ENCODE measurements around the gene IL1RAPL2. TPM values are rescaled to one million over a fixed set of nuclear protein-coding genes. Genes with fewer than 3 reads are reported as not detected.
"Not testable (repeated sequence)": the region's sequence is repeated elsewhere in the genome, so short reads cannot be mapped to it uniquely, and the experiment has no call there.

IL1RAPL2 gene
- total RNA-seq, 1 experiment from 2014 or later: not detected

DNA sequence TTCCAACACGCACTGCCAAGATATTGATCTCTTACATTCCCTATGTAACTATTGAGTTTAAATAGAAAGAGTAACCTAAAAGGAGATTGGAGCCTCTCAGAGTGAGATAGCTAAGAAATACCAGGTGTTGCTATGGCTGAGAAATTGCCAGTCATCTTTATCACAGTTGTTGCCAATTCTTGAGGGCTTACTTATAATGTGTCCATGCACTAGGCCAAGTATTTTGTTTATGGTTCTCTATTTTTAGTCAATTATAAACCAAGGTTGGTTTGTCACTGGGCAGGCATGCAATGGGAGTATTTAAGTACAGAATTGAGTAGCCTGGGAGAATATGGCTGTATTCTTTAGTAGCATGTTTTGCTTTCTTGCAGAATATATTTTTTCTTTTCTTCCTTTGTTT lies 452.9 kb downstream of the IL1RAPL2 start:
- DNase-seq (ENCODE audit: low read depth): no peak

DNA sequence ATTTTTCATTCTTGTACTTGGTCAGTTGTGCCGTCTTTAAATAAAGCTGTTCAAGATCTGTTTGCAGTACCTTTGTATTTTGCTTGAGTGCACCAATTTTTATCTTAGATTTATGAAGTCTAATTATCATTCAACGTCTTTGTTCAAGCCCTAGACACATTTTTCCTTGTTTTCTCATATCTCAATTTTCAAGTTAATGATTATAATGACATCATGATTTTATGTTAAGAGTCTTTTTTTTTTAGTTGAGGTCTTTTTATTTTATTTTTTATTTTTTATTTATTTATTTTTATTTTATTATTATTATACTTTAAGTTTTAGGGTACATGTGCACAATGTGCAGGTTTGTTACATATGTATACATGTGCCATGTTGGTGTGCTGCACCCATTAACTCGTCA lies 463.0 kb downstream of the IL1RAPL2 start:
- DNase-seq (ENCODE audit: low read depth): not testable (repeated sequence)

- no peak for DNase-seq (ENCODE audit: low read depth)
These were observed 472.8 kb downstream of the IL1RAPL2 start for GRCh38 chrX:105038672-105039328.

- no peak for DNase-seq (ENCODE audit: low read depth)
These were observed 484.9 kb downstream of the IL1RAPL2 start for GRCh38 chrX:105050921-105051320.

GRCh38 chrX:105051364-105051763 lies 485.4 kb downstream of the IL1RAPL2 start:
- DNase-seq (ENCODE audit: low read depth): no peak

DNA sequence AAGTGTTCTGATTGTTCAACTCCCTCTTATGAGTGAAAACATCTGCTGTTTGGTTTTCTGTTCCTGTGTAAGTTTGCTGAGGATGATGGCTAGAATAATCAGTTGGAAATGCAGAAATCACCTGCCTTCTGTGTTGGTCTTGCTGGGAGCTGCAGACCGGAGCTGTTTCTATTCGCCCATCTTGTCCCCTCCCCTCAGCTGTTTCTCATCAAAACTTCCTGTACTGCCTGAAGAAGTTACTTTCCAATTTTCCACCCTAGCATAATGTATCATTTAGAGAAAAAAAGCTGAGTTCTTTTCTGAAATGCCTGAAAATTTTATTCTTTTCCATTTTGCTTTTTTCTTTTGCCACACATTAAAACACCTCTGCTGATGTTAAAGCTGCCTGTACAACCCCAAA lies 486.9 kb downstream of the IL1RAPL2 start:
- no peak for DNase-seq (ENCODE audit: low read depth)

DNA sequence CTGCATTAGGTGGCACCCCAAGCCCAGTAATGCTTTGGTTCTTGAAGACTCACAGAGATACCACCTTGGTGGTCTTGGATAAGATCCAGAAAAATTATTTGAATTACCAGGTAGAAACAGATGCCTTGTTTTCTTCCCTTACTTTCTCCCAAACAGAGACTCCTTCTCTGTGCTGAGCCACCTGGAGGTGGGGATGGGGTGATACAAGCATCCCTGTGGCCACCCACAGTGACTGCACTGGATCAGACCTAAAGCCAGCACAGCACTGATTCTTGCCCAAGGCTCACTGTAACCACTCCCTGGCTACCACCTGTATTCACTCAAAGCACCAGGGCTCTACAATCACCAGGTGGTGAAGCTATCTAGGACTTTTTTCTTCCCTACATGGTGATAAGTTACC lies 497.7 kb downstream of the IL1RAPL2 start:
- DNase-seq (ENCODE audit: low read depth): no peak

GRCh38 chrX:105098201-105098600 lies 532.2 kb downstream of the IL1RAPL2 start:
- no peak for DNase-seq (ENCODE audit: low read depth)

DNA sequence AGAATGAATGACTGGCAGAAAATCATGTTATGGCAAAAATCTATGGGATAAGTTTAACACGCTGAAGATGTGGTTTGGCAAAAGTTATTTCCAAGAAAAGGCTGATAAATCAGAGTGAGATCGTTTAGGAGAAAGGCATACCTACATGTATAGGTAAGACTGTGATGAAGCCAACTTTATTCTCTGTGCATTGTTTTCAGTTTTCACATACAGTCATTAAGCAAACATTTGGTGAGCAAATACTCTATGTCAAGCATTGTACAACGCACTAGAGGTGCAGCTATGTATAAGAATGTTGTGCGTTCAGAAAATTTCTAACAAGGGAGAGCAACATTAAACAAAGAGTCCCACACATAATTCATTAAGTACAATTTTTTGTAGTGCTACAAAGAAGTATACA lies 532.8 kb downstream of the IL1RAPL2 start:
- no peak for DNase-seq (ENCODE audit: low read depth)

DNA sequence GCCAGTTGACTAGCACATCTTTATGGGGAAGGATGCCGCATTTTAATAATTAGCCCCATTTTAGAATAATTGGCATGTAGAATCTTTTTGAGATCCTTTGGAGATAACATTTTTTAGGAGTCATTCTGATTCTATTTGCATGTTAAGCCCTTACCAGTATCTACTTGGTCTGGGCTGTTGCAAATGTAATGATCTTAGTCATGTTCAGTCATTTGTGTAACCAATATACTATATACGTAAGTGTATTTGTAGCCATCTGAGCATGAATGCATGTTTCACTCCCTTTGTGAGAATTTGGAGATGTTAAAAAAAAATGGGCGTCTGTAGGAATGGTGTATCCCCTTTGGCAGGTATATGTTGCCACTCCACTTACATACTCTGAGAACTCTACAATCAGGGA lies 535.4 kb downstream of the IL1RAPL2 start:
- DNase-seq (ENCODE audit: low read depth): no peak

DNA sequence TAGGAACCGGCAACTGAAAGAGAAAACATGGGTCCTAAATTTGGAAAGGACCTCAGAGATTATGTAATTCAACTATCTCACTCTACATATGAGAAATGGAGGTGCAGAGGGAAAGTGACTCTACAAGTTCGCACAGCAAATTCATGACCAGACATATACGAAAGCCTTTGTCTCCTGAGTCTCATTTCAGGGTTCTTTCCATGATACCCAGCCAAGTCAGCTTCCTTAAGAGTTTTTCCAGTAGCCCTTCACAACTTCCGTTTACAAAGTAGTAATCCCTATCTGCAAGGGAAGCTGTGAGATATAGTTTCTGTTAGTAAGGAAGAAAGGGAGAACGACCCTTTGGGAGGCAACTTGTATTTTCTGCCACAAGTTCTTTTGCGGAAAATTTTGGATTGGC lies 543.9 kb downstream of the IL1RAPL2 start:
- no peak for DNase-seq (ENCODE audit: low read depth)

DNA sequence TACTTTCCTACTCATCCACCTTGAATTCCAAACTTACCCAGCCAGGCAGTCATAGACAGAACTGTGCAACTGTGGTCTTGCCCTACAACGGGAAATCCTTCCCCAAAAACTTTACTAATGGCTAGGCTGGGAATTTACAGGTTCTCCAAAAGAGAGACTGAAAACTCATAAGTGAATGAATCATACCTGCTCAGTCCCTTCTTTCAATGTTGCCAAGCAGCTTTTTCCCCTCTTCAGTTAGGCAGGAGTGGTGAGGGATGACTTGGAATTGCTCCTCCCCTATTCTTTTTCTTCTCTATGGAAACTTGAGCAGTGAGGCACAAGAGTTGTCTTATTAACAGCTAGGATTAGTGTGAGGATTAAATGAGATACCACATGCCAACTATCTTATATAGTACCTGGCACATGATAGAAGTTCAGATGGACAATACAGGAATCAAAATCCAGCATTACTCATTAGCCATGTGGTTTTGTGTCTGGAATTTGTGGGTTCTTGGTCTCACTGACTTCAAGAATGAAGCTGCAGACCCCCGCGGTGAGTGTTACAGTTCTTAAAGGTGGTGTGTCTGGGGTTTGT lies 548.6 kb downstream of the IL1RAPL2 start:
- no peak for DNase-seq (ENCODE audit: low read depth)

DNA sequence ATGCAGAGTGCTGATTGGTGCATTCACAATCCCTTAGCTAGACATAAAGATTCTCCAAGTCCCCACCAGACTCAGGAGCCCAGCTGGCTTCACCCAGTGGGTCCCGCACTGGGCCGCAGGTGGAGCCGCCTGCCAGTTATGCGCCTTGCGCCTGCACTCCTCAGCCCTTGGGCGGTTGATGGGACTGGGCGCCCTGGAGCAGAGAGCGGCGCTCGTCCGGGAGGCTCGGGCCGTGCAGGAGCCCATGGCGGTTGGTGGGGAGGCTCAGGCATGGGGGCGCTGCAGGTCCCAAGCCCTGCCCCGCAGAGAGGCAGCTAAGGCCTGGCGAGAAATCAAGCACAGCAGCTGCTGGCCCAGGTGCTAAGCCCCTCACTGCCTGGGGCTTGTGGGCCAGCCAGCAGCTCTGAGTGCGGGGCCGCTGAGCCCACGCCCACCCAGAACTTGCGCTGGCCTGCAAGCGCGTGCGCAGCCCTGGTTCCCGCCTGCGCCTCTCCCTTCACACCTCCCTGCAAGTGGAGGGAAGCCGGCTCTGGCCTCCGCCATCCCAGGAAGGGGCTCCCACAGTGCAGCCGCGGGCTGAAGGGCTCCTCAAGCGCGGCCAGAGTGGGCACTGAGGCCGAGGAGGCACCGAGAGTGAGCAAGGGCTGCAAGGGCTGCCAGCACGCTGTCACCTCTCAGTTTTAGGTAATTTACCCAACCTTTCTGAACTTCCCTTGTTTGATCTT lies 549.8 kb downstream of the IL1RAPL2 start:
- not testable (repeated sequence) for DNase-seq (ENCODE audit: low read depth)

DNA sequence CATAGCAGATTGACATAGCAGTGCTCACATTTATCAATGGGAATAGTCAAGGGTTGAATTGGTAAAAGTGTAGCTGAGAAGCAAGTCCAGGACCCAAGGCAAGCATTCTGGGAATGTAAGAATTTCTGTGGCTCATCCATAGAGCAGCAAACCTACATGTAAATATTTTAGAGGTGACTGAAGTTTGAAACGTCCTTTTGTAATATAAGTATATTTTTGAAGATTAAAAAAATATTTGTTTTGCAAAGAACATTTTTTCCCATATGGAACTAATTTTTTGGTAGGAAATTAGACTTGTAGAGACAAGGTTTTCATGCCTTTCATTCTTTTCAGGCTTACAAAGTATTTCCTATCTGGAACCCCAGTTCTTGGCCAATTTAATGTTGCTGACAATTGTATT lies 550.5 kb downstream of the IL1RAPL2 start:
- no peak for DNase-seq (ENCODE audit: low read depth)

DNA sequence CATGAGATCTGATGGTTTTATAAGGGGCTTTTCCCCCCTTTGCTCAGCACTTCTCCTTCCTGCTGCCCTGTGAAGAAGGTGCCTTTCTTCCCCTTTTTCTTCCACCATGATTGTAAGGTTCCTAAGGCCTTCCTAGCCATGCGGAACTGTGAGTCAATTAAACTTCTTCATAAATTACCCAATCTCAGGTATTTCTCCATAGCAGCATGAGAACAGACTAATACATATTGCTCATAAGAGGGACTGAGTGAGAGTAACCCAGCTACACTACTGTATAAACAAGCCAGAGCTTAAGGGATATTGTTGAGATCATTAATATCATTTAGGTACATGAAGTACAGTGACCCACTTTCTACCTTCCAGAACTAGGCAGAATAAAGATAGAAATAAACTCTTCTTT lies 551.6 kb downstream of the IL1RAPL2 start:
- no peak for DNase-seq (ENCODE audit: low read depth)

DNA sequence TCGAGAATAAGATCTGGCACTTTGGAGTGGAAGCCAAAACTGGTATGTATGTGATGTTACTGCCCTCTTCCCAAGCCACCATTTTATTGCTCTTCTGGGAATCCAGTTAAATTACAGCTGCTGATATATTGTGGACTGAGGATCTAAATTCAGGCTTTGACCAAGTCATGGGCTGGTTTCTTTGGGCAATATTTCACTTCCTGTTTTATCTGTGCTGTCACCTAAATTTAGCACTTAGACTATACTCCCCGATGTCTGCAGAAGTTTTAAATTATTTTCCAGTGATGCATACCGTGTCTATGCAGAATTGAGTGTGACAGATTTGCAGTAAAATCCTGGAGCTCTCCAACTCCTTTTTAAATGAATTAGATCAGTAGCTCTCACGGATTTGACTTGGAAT lies 554.5 kb downstream of the IL1RAPL2 start:
- DNase-seq (ENCODE audit: low read depth): no peak

DNA sequence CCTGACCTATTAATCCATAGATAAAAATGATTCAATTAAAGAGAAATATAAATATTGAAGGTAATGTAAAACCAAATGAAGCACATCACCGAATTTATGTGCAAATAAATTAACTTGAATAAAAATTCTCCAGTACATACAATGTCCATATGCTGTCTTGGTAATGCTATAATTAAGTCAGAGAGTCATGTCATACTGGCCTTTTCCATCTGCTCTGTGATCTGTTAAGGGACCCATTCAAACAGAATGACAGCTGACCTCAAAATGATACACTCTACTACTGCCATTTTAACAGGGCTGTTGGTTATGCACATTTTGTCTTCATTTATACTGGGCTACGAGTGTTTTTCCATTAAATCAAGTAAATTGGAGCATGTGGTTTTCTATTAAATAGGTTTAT lies 555.2 kb downstream of the IL1RAPL2 start:
- no peak for DNase-seq (ENCODE audit: low read depth)

- no peak for DNase-seq (ENCODE audit: low read depth)
These were observed 560.2 kb downstream of the IL1RAPL2 start for GRCh38 chrX:105126201-105126600.

DNA sequence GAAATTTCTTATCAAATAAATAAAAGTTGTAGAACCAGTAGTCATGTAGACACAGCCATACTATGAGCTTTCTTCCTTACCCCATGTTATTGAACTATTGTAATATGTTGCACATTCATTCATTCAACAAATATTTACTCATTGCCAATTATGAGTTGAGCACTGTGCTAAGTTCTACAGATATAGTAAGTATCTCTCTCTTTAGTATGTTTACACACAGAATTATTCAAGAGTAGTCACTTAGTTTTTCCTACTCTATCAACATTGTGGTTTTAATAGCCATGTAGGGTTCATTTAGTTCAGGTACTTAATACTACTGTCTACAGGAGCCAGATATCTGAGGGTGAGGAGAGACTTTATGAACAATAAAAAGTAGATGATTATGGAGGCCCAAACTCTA lies 568.3 kb downstream of the IL1RAPL2 start:
- DNase-seq (ENCODE audit: low read depth): no peak

DNA sequence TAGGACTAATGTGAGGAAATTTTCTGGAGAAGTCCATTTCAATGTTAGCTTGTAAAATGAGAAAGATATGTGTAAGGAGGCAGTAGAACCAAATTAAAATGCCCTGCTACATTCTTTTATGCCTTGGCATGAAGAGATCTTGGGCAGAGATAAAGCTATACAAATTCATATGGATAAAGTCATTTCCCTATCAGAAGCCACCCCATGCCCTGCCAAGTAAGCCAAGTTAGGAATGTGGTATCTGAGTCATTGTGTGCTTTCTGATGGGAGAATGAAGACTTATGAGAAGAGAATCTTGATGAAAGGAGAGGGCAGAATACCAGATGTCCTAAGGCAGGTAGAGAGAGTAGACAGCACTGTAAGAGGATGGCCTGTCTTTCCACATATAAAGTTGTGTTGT lies 570.8 kb downstream of the IL1RAPL2 start:
- DNase-seq (ENCODE audit: low read depth): no peak

DNA sequence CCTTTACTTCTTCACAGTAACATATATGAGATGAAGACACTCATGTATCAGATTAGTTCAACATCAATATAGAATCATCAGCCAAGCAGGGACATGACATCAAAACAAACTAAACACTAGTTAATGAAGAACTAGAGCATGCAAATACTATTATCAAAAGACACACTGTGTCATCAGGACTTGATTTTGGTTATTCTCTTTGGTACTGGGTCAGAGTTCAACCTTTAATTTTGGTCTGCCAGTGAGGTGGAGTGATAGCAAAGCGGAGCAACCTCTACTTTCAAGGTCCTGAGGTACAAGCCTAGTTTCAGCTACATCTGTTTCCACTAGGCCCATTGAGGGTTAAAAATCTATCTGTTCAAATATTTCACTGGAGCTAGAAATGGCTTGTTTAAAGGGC lies 584.0 kb downstream of the IL1RAPL2 start:
- DNase-seq (ENCODE audit: low read depth): no peak

GRCh38 chrX:105150557-105150956 lies 584.6 kb downstream of the IL1RAPL2 start:
- DNase-seq (ENCODE audit: low read depth): no peak

DNA sequence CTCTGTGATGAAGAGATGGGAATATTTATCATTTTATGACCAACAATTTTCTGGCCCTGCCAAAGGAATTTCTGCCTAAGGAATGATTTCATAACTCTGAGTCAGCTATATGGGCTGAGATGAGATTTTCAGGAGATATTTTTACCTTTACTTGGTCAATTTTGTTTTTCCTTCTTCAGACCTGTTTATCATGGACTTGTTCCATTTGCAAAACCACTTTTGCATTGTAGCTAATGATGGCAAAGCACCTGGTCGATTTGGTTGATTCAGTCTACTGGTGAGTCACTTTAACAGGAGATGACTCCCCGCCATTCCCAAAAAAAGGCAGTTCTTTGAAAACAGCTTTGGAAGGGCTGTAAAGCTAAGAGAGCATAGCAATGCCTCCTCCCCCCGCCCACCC lies 601.2 kb downstream of the IL1RAPL2 start:
- DNase-seq (ENCODE audit: low read depth): no peak
